SW480 (cell line): Measurements from ENCODE around the gene JADE1.

Experiments
- DNase-seq: peaks from one replicate; pipeline ENCODE4 v3.0.0-alpha.2; 2016; ENCODE audit warnings: low spot score

The JADE1 gene

GRCh38 chr4:128846063-128846462, 36.6 kb downstream of the JADE1 start:
- DNase-seq, result no peak

GRCh38 chr4:128847082-128847724, 37.7 kb downstream of the JADE1 start:
- no peak for DNase-seq

GRCh38 chr4:128848461-128848860, 39.0 kb downstream of the JADE1 start:
- DNase-seq, result no peak

GRCh38 chr4:128850252-128850651, 40.8 kb downstream of the JADE1 start:
- DNase-seq, result no peak

GRCh38 chr4:128853741-128854140, 44.2 kb downstream of the JADE1 start:
- no peak for DNase-seq

- no peak for DNase-seq
Observed at GRCh38 chr4:128854433-128854832, 44.9 kb downstream of the JADE1 start.

- no peak for DNase-seq
Observed at GRCh38 chr4:128855621-128856020, 46.1 kb downstream of the JADE1 start.

- no peak for DNase-seq
Observed at GRCh38 chr4:128856246-128856645, 46.7 kb downstream of the JADE1 start.

GRCh38 chr4:128858879-128859671, 49.6 kb downstream of the JADE1 start:
- DNase-seq, result no peak

GRCh38 chr4:128859887-128860677, 50.6 kb downstream of the JADE1 start:
- DNase-seq, result no peak

GRCh38 chr4:128861856-128862518, 52.5 kb downstream of the JADE1 start:
- no peak for DNase-seq

GRCh38 chr4:128862608-128863311, 53.3 kb downstream of the JADE1 start:
- DNase-seq, result no peak

GRCh38 chr4:128863312-128864075, 54.0 kb downstream of the JADE1 start:
- peak; percentile 50 for DNase-seq

- no peak for DNase-seq
Observed at GRCh38 chr4:128865132-128865531, 55.6 kb downstream of the JADE1 start.

GRCh38 chr4:128866269-128866668, 56.8 kb downstream of the JADE1 start:
- no peak for DNase-seq

- DNase-seq, result no peak
Observed at GRCh38 chr4:128866691-128867090, 57.2 kb downstream of the JADE1 start.

GRCh38 chr4:128868758-128869157, 59.3 kb downstream of the JADE1 start:
- DNase-seq, result no peak

- DNase-seq, result no peak
Observed at GRCh38 chr4:128869776-128870509, 60.4 kb downstream of the JADE1 start.

- DNase-seq, result no peak
Observed at GRCh38 chr4:128871948-128872347, 62.4 kb downstream of the JADE1 start.

- no peak for DNase-seq
Observed at GRCh38 chr4:128876200-128876599, 66.7 kb downstream of the JADE1 start.
